ENCODE measurements around the gene NSMCE3.
A peak's percentile ranks its signal among the peaks of the same experiment; 100 is the strongest.
"Not testable (repeated sequence)": the region's sequence is repeated elsewhere in the genome, so short reads cannot be mapped to it uniquely, and the experiment has no call there.

Gene NSMCE3

GRCh38 chr15:29268706-29269484 is 727 bp downstream of the NSMCE3 start:
- DNase-seq = peak; percentile 67

GRCh38 chr15:29266052-29266582 is 3.5 kb downstream of the NSMCE3 start:
- no peak for DNase-seq

GRCh38 chr15:29263289-29263688 is 6.3 kb downstream of the NSMCE3 start:
- no peak for DNase-seq

- no peak for DNase-seq
Observed at GRCh38 chr15:29262738-29263137, 6.9 kb downstream of the NSMCE3 start.

- no peak for DNase-seq
Observed at GRCh38 chr15:29260896-29261295, 8.7 kb downstream of the NSMCE3 start.

GRCh38 chr15:29259233-29259632 is 10.4 kb downstream of the NSMCE3 start:
- DNase-seq = no peak

- no peak for DNase-seq
Observed at GRCh38 chr15:29252234-29252633, 17.4 kb downstream of the NSMCE3 start.

GRCh38 chr15:29244544-29244943 is 25.1 kb downstream of the NSMCE3 start:
- DNase-seq = no peak

GRCh38 chr15:29244123-29244522 is 25.5 kb downstream of the NSMCE3 start:
- DNase-seq = no peak

- DNase-seq = no peak
Observed at GRCh38 chr15:29242456-29243242, 27.0 kb downstream of the NSMCE3 start.

GRCh38 chr15:29241207-29241606 is 28.4 kb downstream of the NSMCE3 start:
- DNase-seq = no peak

- DNase-seq = no peak
Observed at GRCh38 chr15:29239395-29239794, 30.2 kb downstream of the NSMCE3 start.

GRCh38 chr15:29233566-29233965 is 36.1 kb downstream of the NSMCE3 start:
- no peak for DNase-seq

- DNase-seq = no peak
Observed at GRCh38 chr15:29226436-29227208, 43.0 kb downstream of the NSMCE3 start.

- no peak for DNase-seq
Observed at GRCh38 chr15:29225534-29226234, 43.9 kb downstream of the NSMCE3 start.

GRCh38 chr15:29224987-29225363 is 44.6 kb downstream of the NSMCE3 start:
- DNase-seq = not testable (repeated sequence)

- not testable (repeated sequence) for DNase-seq
Observed at GRCh38 chr15:29224235-29224986, 45.2 kb downstream of the NSMCE3 start.

GRCh38 chr15:29223640-29224039 is 46.0 kb downstream of the NSMCE3 start:
- DNase-seq = no peak

GRCh38 chr15:29222129-29222853 is 47.3 kb downstream of the NSMCE3 start:
- DNase-seq = no peak

- DNase-seq = no peak
Observed at GRCh38 chr15:29220852-29221251, 48.8 kb downstream of the NSMCE3 start.

- no peak for DNase-seq
Observed at GRCh38 chr15:29216955-29217354, 52.7 kb downstream of the NSMCE3 start.

Data from CD4-positive, alpha-beta T cell treated with Interleukin-15 for 1 hour (primary cell).